OCI-LY7 (cell line): ENCODE measurements around the gene BFSP1. TPM values are rescaled to one million over a fixed set of nuclear protein-coding genes. Genes with fewer than 3 reads are reported as not detected.

Source experiments
- BruUV-seq: library from RNA; stranded (reverse); fragments of 400-500 nt; replicated peaks from 2 replicates; lab custom pipeline; 2021; lab: Mats Ljungman, UMichigan
- CTCF ChIA-PET: fragments of 300-600 bp; sonication (Branson Sonifier 250); formaldehyde crosslinking; loops from one replicate; lab custom pipeline; 2022; ENCODE audit warnings: antibody characterized with exemption; ENCODE audit not compliant: unreplicated experiment; lab: Charles Lee
- POLR2A ChIA-PET: fragments of 300-600 bp; sonication (Branson Sonifier 250); formaldehyde crosslinking; loops from one replicate; lab custom pipeline; 2022; ENCODE audit warnings: antibody characterized with exemption; lab: Charles Lee
- DNase-seq: peaks from one replicate; pipeline ENCODE4 v3.0.0-alpha.2; 2015; ENCODE audit warnings: low spot score
- H2AFZ ChIP-seq: fragments of 200-600 bp; sonication (generic), shearing (Covaris generic); 2 replicates; pipeline ENCODE4 v1.6.1; 2014; ENCODE audit warnings: mild to moderate bottlenecking, antibody characterized with exemption, low read length, moderate library complexity
- H3K27ac ChIP-seq: fragments of 200-600 bp; sonication (generic); 2 replicates; pipeline ENCODE4 v1.5.1; 2014; ENCODE audit warnings: mixed run types, low read depth, mild to moderate bottlenecking, moderate library complexity, low read length, inconsistent platforms; ENCODE audit not compliant: poor library complexity, severe bottlenecking
- H3K36me3 ChIP-seq: fragments of 200-600 bp; sonication (generic); 2 replicates; pipeline ENCODE4 v1.6.1; 2014; ENCODE audit warnings: mild to moderate bottlenecking, antibody characterized with exemption, low read length, moderate library complexity, mixed read lengths; ENCODE audit not compliant: insufficient read depth
- H3K4me1 ChIP-seq: fragments of 200-600 bp; sonication (generic); 2 replicates; pipeline ENCODE4 v1.5.1; 2014; ENCODE audit warnings: mild to moderate bottlenecking, low read length; ENCODE audit not compliant: insufficient read depth, poor library complexity, severe bottlenecking
- H3K4me2 ChIP-seq: fragments of 200-600 bp; sonication (generic); 2 replicates; pipeline ENCODE4 v1.6.1; 2014; ENCODE audit warnings: mild to moderate bottlenecking, low read length
- H3K4me3 ChIP-seq: fragments of 200-600 bp; sonication (generic); 2 replicates; pipeline ENCODE4 v1.5.1; 2014; ENCODE audit warnings: mild to moderate bottlenecking, low read depth, low read length; ENCODE audit not compliant: poor library complexity, severe bottlenecking
- H3K79me2 ChIP-seq: fragments of 200-600 bp; sonication (generic); 2 replicates; pipeline ENCODE4 v1.6.1; 2016; ENCODE audit warnings: low read depth, mild to moderate bottlenecking, low read length, moderate library complexity, mixed read lengths; ENCODE audit not compliant: insufficient read depth
- H3K9me2 ChIP-seq: fragments of 200-600 bp; sonication (generic); 2 replicates; pipeline ENCODE4 v1.6.1; 2016; ENCODE audit warnings: mild to moderate bottlenecking, low read length, mixed read lengths; ENCODE audit not compliant: insufficient read depth
- H3K9me3 ChIP-seq: fragments of 200-600 bp; sonication (generic); 2 replicates; pipeline ENCODE4 v1.6.1; 2014; ENCODE audit warnings: mild to moderate bottlenecking, mixed run types, low read length, mixed read lengths
- H4K20me1 ChIP-seq: fragments of 200-600 bp; sonication (generic); 2 replicates; pipeline ENCODE4 v1.6.1; 2014; ENCODE audit warnings: mild to moderate bottlenecking, antibody characterized with exemption, low read length, moderate library complexity, mixed read lengths; ENCODE audit not compliant: insufficient read depth
- CTCF ChIP-seq: fragments of 200-600 bp; sonication (generic); conservative IDR thresholded peaks from 2 replicates; pipeline ENCODE4 v1.5.1; 2014; ENCODE audit warnings: mild to moderate bottlenecking, antibody characterized with exemption, low read length, moderate library complexity, mixed read lengths
- EZH2phosphoT487 ChIP-seq: fragments of 200-600 bp; sonication (generic); IDR thresholded peaks from 2 replicates; pipeline ENCODE4 v1.6.1; 2018; ENCODE audit warnings: low read depth, borderline replicate concordance, mild to moderate bottlenecking, mixed run types, antibody characterized with exemption, low read length, moderate library complexity, mixed read lengths
- intact Hi-C: fragments of 100-400 bp; cut with micrococcal nuclease; formaldehyde crosslinking; loops from one replicate; pipeline ENCODE4 v1.10.0; 2022; ENCODE audit not compliant: unreplicated experiment
- total RNA-seq, 2 experiments: library from RNA; depleted of rRNA in 1 of 2; stranded (reverse); fragments of >200 nt in 1 of 2; shearing (Covaris generic) in 1 of 2; gene quantifications; 2 replicates each; pipeline ENCODE4 v1.2.3, GENCODE V29; 2014 to 2022

Gene BFSP1
- total RNA-seq, 2 experiments from 2014 or later, result not detected

- Histone ChIP-seq H4K20me1 (no peaks in the 10 kb centered on the region), H3K4me2 (no peak overlapping the region), H3K9me2 (no peaks in the 10 kb centered on the region), H3K9me3 (peaks cover 3% of the 10 kb centered on the region; the same call in 1 of the 2 replicates), H2AFZ (peak overlapping the region; percentile 62; the same call in 1 of the 2 replicates), H3K79me2 (no peaks in the 10 kb centered on the region), H3K4me1 (peaks cover 6% of the 10 kb centered on the region), H3K4me3 (no peak overlapping the region), H3K27ac (no peak overlapping the region), H3K36me3 (no peaks in the 10 kb centered on the region)
- TF ChIP-seq EZH2phosphoT487, result no peak
- no peak for TF ChIP-seq CTCF
- no TSS peak for BruUV-seq
- DNase-seq, result no peak
- intact Hi-C loops, result no loop called here
- POLR2A ChIA-PET, result no interaction called here
- CTCF ChIA-PET, result interaction anchor here (0.6 kb wide), 1 partner anchor 308 kb away, joined by 3 read pairs; no protein-coding TSS in a partner anchor
Measured at GRCh38 chr20:17534077-17534476, 2.9 kb upstream of the BFSP1 start.

GRCh38 chr20:17533396-17533795, 2.2 kb upstream of the BFSP1 start:
- no TSS peak for BruUV-seq
- intact Hi-C loops, result no loop called here
- peak; percentile 39 for DNase-seq
- Histone ChIP-seq H3K36me3 (no peaks in the 10 kb centered on the region), H2AFZ (peak overlapping the region; percentile 62), H3K9me2 (no peaks in the 10 kb centered on the region), H3K27ac (no peak overlapping the region), H3K9me3 (peaks cover 3% of the 10 kb centered on the region; the same call in 1 of the 2 replicates), H3K4me2 (no peak overlapping the region), H3K79me2 (no peaks in the 10 kb centered on the region), H3K4me3 (no peak overlapping the region), H3K4me1 (peaks cover 6% of the 10 kb centered on the region), H4K20me1 (no peaks in the 10 kb centered on the region)
- ChIA-PET CTCF (no interaction called here), POLR2A (interaction anchor here (0.6 kb wide), 1 partner anchor 478 kb away, joined by 3 read pairs; no protein-coding TSS in a partner anchor)
- TF ChIP-seq EZH2phosphoT487, result no peak

GRCh38 chr20:17531665-17532025, 466 bp upstream of the BFSP1 start:
- H3K79me2 ChIP-seq, result no peaks in the 10 kb centered on the region
- no peak overlapping the region for H3K27ac ChIP-seq
- BruUV-seq, result no TSS peak
- H4K20me1 ChIP-seq, result no peaks in the 10 kb centered on the region
- no peaks in the 10 kb centered on the region for H3K36me3 ChIP-seq
- H3K4me2 ChIP-seq, result peak overlapping the region; percentile 43; the same call in 1 of the 2 replicates
- TF ChIP-seq CTCF (no peak), EZH2phosphoT487 (no peak)
- H3K4me1 ChIP-seq, result peaks cover 6% of the 10 kb centered on the region
- peaks cover 2% of the 10 kb centered on the region; the same call in 1 of the 2 replicates for H3K9me3 ChIP-seq
- no peak overlapping the region for H3K4me3 ChIP-seq
- H3K9me2 ChIP-seq, result no peaks in the 10 kb centered on the region
- intact Hi-C loops, result no loop called here
- POLR2A ChIA-PET, result interaction anchor here (0.9 kb wide), 1 partner anchor 45 kb away, joined by 4 read pairs; no protein-coding TSS in a partner anchor
- no peak overlapping the region for H2AFZ ChIP-seq
- CTCF ChIA-PET, result no interaction called here
- DNase-seq, result no peak
